IMR-90 (cell line): ENCODE measurements around the gene TTC28. TPM values are rescaled to one million over a fixed set of nuclear protein-coding genes. Genes with fewer than 3 reads are reported as not detected.

Source experiments
- ATAC-seq: fragments of 200-7000 bp; cut with Tn5 transposase; 2 replicates; pipeline ENCODE4 v1.9.1; 2020; ENCODE audit warnings: low read depth, mild to moderate bottlenecking, moderate library complexity
- BruUV-seq: library from RNA; stranded (reverse); fragments of 400-500 nt; replicated peaks from 2 replicates; lab custom pipeline; 2021; lab: Mats Ljungman, UMichigan
- CTCF ChIA-PET: fragments of 300-600 bp; formaldehyde crosslinking; extraction: SDS; loops from one replicate; lab custom pipeline; 2021; ENCODE audit warnings: antibody characterized with exemption; lab: Yijun Ruan, JAX
- POLR2A ChIA-PET: fragments of 300-600 bp; sonication (Branson Sonifier 250); formaldehyde crosslinking; loops from one replicate; lab custom pipeline; 2022; ENCODE audit warnings: antibody characterized with exemption; ENCODE audit not compliant: unreplicated experiment; lab: Charles Lee
- DNase-seq: peaks from one replicate; pipeline ENCODE4 v3.0.0; 2013
- H2AFZ ChIP-seq: replicated peaks from 2 replicates; pipeline ENCODE3; 2013; ENCODE audit warnings: low read length, mild to moderate bottlenecking; ENCODE audit not compliant: poor library complexity
- H2AK5ac ChIP-seq: 2 replicates; pipeline ENCODE4 v1.6.1; 2013; ENCODE audit warnings: low read depth, low read length, inconsistent platforms
- H2AK9ac ChIP-seq: replicated peaks from 2 replicates; pipeline ENCODE3; 2013; ENCODE audit warnings: mild to moderate bottlenecking, low read depth, low read length, moderate library complexity; ENCODE audit not compliant: poor library complexity
- H2BK120ac ChIP-seq: 2 replicates; pipeline ENCODE4 v1.6.1; 2013; ENCODE audit warnings: low read depth, low read length, inconsistent platforms
- H2BK15ac ChIP-seq: 3 replicates; pipeline ENCODE4 v1.6.1; 2013; ENCODE audit warnings: low read depth, low read length, inconsistent platforms
- H2BK20ac ChIP-seq: 2 replicates; pipeline ENCODE4 v1.6.1; 2013; ENCODE audit warnings: low read depth, mild to moderate bottlenecking, inconsistent platforms, low read length, moderate library complexity
- H2BK5ac ChIP-seq: 2 replicates; pipeline ENCODE4 v1.6.1; 2013; ENCODE audit warnings: mild to moderate bottlenecking, low read depth, low read length, inconsistent platforms; ENCODE audit not compliant: poor library complexity, severe bottlenecking
- H3K14ac ChIP-seq: replicated peaks from 2 replicates; pipeline ENCODE4 v1.6.1; 2013; ENCODE audit warnings: low read depth, low read length, inconsistent platforms
- H3K18ac ChIP-seq: 2 replicates; pipeline ENCODE4 v1.6.1; 2013; ENCODE audit warnings: low read depth, low read length, control low read depth
- H3K23ac ChIP-seq: 2 replicates; pipeline ENCODE4 v1.6.1; 2013; ENCODE audit warnings: low read depth, low read length, inconsistent platforms
- H3K27ac ChIP-seq: 2 replicates; pipeline ENCODE4 v1.5.1; 2013; ENCODE audit warnings: mild to moderate bottlenecking, control low read depth, low read length; ENCODE audit not compliant: insufficient read depth
- H3K27me3 ChIP-seq: 2 replicates; pipeline ENCODE4 v1.6.1; 2013; ENCODE audit warnings: low read length; ENCODE audit not compliant: control insufficient read depth, insufficient read depth
- H3K36me3 ChIP-seq: 2 replicates; pipeline ENCODE4 v1.6.1; 2013; ENCODE audit warnings: low read length, mixed read lengths; ENCODE audit not compliant: control insufficient read depth, insufficient read depth
- H3K4ac ChIP-seq: 2 replicates; pipeline ENCODE4 v1.6.1; 2013; ENCODE audit warnings: low read depth, low read length, inconsistent platforms
- H3K4me1 ChIP-seq: 2 replicates; pipeline ENCODE4 v1.6.1; 2013; ENCODE audit warnings: low read length, mixed read lengths; ENCODE audit not compliant: control insufficient read depth, insufficient read depth
- H3K4me2 ChIP-seq: 2 replicates; pipeline ENCODE4 v1.6.1; 2013; ENCODE audit warnings: low read depth, mild to moderate bottlenecking, control low read depth, low read length, moderate library complexity
- H3K4me3 ChIP-seq: 2 replicates; pipeline ENCODE4 v1.5.1; 2013; ENCODE audit warnings: low read depth, mild to moderate bottlenecking, control low read depth, low read length, moderate library complexity; ENCODE audit not compliant: insufficient read depth
- H3K56ac ChIP-seq: 2 replicates; pipeline ENCODE4 v1.6.1; 2013; ENCODE audit warnings: low read length, inconsistent platforms; ENCODE audit not compliant: insufficient read depth; ENCODE audit errors: extremely low read depth
- H3K79me1 ChIP-seq, 2 experiments: 2 replicates each; pipeline ENCODE4 v1.6.1; 2013; ENCODE audit warnings: low read length in 2 of 2, inconsistent platforms in 1 of 2, low read depth in 1 of 2
- H3K9ac ChIP-seq: 2 replicates; pipeline ENCODE4 v1.6.1; 2013; ENCODE audit warnings: low read depth, low read length, control low read depth
- H3K9me1 ChIP-seq: 2 replicates; pipeline ENCODE4 v1.6.1; 2013; ENCODE audit warnings: low read length, inconsistent platforms; ENCODE audit not compliant: insufficient read depth
- H3K9me3 ChIP-seq: 2 replicates; pipeline ENCODE4 v1.6.1; 2013; ENCODE audit warnings: low read length; ENCODE audit not compliant: control insufficient read depth, insufficient read depth
- H4K20me1 ChIP-seq: 2 replicates; pipeline ENCODE4 v1.6.1; 2013; ENCODE audit warnings: low read length, inconsistent platforms; ENCODE audit not compliant: insufficient read depth
- H4K5ac ChIP-seq: 2 replicates; pipeline ENCODE4 v1.6.1; 2013; ENCODE audit warnings: mild to moderate bottlenecking, low read depth, low read length, control low read depth
- H4K8ac ChIP-seq, 2 experiments: 2 replicates each; pipeline ENCODE4 v1.6.1; 2013; ENCODE audit warnings: low read depth in 2 of 2, low read length in 2 of 2, control low read depth in 1 of 2, inconsistent platforms in 1 of 2
- H4K91ac ChIP-seq: 2 replicates; pipeline ENCODE4 v1.6.1; 2013; ENCODE audit warnings: low read depth, low read length, inconsistent platforms; ENCODE audit not compliant: insufficient read depth
- BHLHE40 ChIP-seq: fragments of 150-350 bp; IDR thresholded peaks from 2 replicates; pipeline ENCODE4 v1.6.1; 2016; ENCODE audit warnings: mild to moderate bottlenecking, low read depth, low read length
- CEBPB ChIP-seq: IDR thresholded peaks from 2 replicates; pipeline ENCODE4 v1.6.1; 2012; ENCODE audit warnings: low read depth, low read length, improper control_type of control experiment
- CHD1 ChIP-seq: IDR thresholded peaks from 2 replicates; pipeline ENCODE4 v1.6.1; 2012; ENCODE audit warnings: low read depth, low read length, improper control_type of control experiment
- FOS ChIP-seq: fragments of 150-350 bp; IDR thresholded peaks from 2 replicates; pipeline ENCODE4 v1.6.1; 2016; ENCODE audit warnings: low read depth, low read length
- MAFK ChIP-seq: IDR thresholded peaks from 2 replicates; pipeline ENCODE4 v1.6.1; 2012; ENCODE audit warnings: low read depth, low read length, improper control_type of control experiment
- MAZ ChIP-seq: IDR thresholded peaks from 2 replicates; pipeline ENCODE4 v1.6.1; 2012; ENCODE audit warnings: low read depth, mild to moderate bottlenecking, low read length, improper control_type of control experiment, moderate library complexity, borderline replicate concordance
- MXI1 ChIP-seq: IDR thresholded peaks from 2 replicates; pipeline ENCODE4 v1.6.1; 2012; ENCODE audit warnings: low read depth, mild to moderate bottlenecking, low read length, moderate library complexity, borderline replicate concordance
- NFE2L2 ChIP-seq: fragments of 150-350 bp; IDR thresholded peaks from 2 replicates; pipeline ENCODE4 v1.6.1; 2016; ENCODE audit warnings: low read depth, mild to moderate bottlenecking, low read length
- POLR2A ChIP-seq: IDR thresholded peaks from 2 replicates; pipeline ENCODE4 v1.6.1; 2012; ENCODE audit warnings: mild to moderate bottlenecking, low read depth, low read length
- RAD21 ChIP-seq: IDR thresholded peaks from 2 replicates; pipeline ENCODE4 v1.6.1; 2012; ENCODE audit warnings: low read length, improper control_type of control experiment
- SMC3 ChIP-seq: fragments of 150-350 bp; IDR thresholded peaks from 2 replicates; pipeline ENCODE4 v1.6.1; 2016; ENCODE audit warnings: low read depth, mild to moderate bottlenecking, antibody characterized with exemption, low read length, moderate library complexity
- WGBS, 2 experiments: methylation state at CpG; one replicate each; pipeline versions ENCODE4 v1.1.5 to v1.1.7; 2013; ENCODE audit warnings: missing lambda C conversion rate in 2 of 2; ENCODE audit not compliant: insufficient read length in 1 of 2; ENCODE audit errors: extremely low coverage in 2 of 2; 5-methylcytosine and 5-hydroxymethylcytosine counted together
- dilution Hi-C: fragments of 300-500 bp; cut with HindIII; formaldehyde crosslinking; loops from one replicate; pipeline ENCODE4 v1.14.3; 2018; ENCODE audit warnings: low sequenced_read_pairs; ENCODE audit not compliant: unreplicated experiment
- in situ Hi-C: fragments of 300-500 bp; cut with MboI; formaldehyde crosslinking; loops from 3 replicates; pipeline ENCODE4 v1.14.3; 2019; ENCODE audit warnings: low sequenced_read_pairs, inconsistent platforms, mixed read lengths
- intact Hi-C: fragments of 100-400 bp; cut with micrococcal nuclease; formaldehyde crosslinking; loops from 2 replicates; pipeline ENCODE4 v1.10.0; 2022
- polyA plus RNA-seq, 3 experiments: library from polyadenylated mRNA; depleted of rRNA; stranded (reverse); fragments of >200 nt; gene quantifications; 2 replicates each; pipeline ENCODE4 v1.2.3, GENCODE V29; 2012; ENCODE audit warnings: low replicate concordance in 1 of 3
- total RNA-seq: library from RNA; depleted of rRNA; stranded (reverse); fragments of >200 nt; gene quantifications from 2 replicates; pipeline ENCODE4 v1.2.3, GENCODE V29; 2012
- TF ChIP-seq, protein P1 (sequence below): conservative IDR thresholded peaks from 2 replicates; pipeline ENCODE4 v1.5.1; 2012; ENCODE audit warnings: mild to moderate bottlenecking, low read depth, low read length, improper control_type of control experiment
- TF ChIP-seq, protein P2 (sequence below): fragments of 150-350 bp; IDR thresholded peaks from 2 replicates; pipeline ENCODE4 v1.6.1; 2017; ENCODE audit warnings: mild to moderate bottlenecking, antibody characterized with exemption, low read length, low read depth
- TF ChIP-seq, protein P3 (sequence below): fragments of 150-350 bp; IDR thresholded peaks from 2 replicates; pipeline ENCODE4 v1.6.1; 2016; ENCODE audit warnings: low read depth, mild to moderate bottlenecking, low read length, moderate library complexity, borderline replicate concordance

The TTC28 gene
- total and polyA plus RNA-seq, 2 of the 4 experiments (the other 2 are of a cell fraction): 5.6 to 13.3 TPM

DNA sequence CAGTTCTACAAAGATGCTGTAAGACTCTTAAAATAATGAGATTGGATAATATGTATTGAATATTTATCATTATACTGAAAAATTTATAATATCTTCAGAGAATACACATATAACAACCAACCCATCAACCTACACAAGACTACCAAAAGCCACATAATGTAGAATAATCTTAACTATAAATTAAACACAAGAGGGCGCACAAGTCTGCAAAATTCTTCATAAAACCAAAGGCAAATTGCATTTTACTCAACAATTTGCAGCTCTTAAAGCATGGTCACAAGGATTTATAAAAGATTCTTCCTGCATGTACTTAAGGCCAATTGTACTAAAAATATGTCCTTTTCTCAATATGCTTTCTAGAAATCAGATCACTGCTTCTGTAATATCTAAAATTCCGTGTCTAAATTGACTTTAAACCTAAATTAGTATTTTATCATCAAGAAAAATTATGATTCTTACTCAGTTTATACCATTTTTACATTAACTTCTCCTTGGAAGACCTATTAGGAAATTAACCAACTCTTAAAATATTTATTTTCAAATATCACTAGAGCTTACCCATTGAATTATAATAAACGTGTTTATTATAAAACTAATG, 79.0 kb downstream of the TTC28 start:
- H4K5ac ChIP-seq: no peak overlapping the region

More for the DNA sequence above, 79.0 kb downstream of the TTC28 start:
- Histone ChIP-seq H3K27ac (no peak overlapping the region), H3K9me1 (no peaks in the 10 kb centered on the region), H3K4ac (no peak overlapping the region), H2AK5ac (no peak overlapping the region), H4K8ac (no peak overlapping the region), H2BK5ac (no peak overlapping the region), H3K4me3 (no peak overlapping the region), H2BK15ac (no peak overlapping the region), H3K23ac (no peak overlapping the region), H3K4me2 (no peak overlapping the region), H3K79me1 (peaks cover 3 to 5% of the 10 kb centered on the region in 2 experiments; a peak in 3 of 4 replicates), H3K4me1 (peaks cover 6% of the 10 kb centered on the region; the same call in 1 of the 2 replicates), H3K36me3 (no peaks in the 10 kb centered on the region), H3K9ac (no peak overlapping the region), H3K14ac (no peak overlapping the region), H2BK20ac (no peak overlapping the region), H2AK9ac (no peak overlapping the region), H3K56ac (no peak overlapping the region), H2BK120ac (no peak overlapping the region), H3K9me3 (no peaks in the 10 kb centered on the region), H4K91ac (no peak overlapping the region), H2AFZ (no peak overlapping the region), H3K27me3 (no peaks in the 10 kb centered on the region), H3K18ac (no peak overlapping the region), H4K20me1 (no peaks in the 10 kb centered on the region; the same call in 1 of the 2 replicates)
- intact Hi-C loops (loop anchor here (1.0 to 10.0 kb wide), 5 partner anchors 194 to 644 kb away; no protein-coding TSS in a partner anchor), dilution Hi-C loops (no loop called here), in situ Hi-C loops (loop anchor here (5.0 to 25.0 kb wide), 3 partner anchors 227 to 637 kb away; no protein-coding TSS in a partner anchor)
- TF ChIP-seq CHD1: no peak
- TF ChIP-seq, protein P1, sequence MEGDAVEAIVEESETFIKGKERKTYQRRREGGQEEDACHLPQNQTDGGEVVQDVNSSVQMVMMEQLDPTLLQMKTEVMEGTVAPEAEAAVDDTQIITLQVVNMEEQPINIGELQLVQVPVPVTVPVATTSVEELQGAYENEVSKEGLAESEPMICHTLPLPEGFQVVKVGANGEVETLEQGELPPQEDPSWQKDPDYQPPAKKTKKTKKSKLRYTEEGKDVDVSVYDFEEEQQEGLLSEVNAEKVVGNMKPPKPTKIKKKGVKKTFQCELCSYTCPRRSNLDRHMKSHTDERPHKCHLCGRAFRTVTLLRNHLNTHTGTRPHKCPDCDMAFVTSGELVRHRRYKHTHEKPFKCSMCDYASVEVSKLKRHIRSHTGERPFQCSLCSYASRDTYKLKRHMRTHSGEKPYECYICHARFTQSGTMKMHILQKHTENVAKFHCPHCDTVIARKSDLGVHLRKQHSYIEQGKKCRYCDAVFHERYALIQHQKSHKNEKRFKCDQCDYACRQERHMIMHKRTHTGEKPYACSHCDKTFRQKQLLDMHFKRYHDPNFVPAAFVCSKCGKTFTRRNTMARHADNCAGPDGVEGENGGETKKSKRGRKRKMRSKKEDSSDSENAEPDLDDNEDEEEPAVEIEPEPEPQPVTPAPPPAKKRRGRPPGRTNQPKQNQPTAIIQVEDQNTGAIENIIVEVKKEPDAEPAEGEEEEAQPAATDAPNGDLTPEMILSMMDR: peak; percentile 65
- no peak for TF ChIP-seq FOS
- TF ChIP-seq POLR2A: no peak
- TF ChIP-seq BHLHE40: no peak
- TF ChIP-seq CEBPB: no peak
- TF ChIP-seq, protein P2, sequence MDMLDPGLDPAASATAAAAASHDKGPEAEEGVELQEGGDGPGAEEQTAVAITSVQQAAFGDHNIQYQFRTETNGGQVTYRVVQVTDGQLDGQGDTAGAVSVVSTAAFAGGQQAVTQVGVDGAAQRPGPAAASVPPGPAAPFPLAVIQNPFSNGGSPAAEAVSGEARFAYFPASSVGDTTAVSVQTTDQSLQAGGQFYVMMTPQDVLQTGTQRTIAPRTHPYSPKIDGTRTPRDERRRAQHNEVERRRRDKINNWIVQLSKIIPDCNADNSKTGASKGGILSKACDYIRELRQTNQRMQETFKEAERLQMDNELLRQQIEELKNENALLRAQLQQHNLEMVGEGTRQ: no peak
- no peak for TF ChIP-seq NFE2L2
- TF ChIP-seq, protein P3, sequence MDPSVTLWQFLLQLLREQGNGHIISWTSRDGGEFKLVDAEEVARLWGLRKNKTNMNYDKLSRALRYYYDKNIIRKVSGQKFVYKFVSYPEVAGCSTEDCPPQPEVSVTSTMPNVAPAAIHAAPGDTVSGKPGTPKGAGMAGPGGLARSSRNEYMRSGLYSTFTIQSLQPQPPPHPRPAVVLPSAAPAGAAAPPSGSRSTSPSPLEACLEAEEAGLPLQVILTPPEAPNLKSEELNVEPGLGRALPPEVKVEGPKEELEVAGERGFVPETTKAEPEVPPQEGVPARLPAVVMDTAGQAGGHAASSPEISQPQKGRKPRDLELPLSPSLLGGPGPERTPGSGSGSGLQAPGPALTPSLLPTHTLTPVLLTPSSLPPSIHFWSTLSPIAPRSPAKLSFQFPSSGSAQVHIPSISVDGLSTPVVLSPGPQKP: no peak
- TF ChIP-seq MXI1: no peak
- peak; percentile 87 for TF ChIP-seq SMC3
- no peak for TF ChIP-seq MAFK
- peak; percentile 80 for TF ChIP-seq RAD21
- no peak for TF ChIP-seq MAZ
- ChIA-PET CTCF (interaction anchor here (0.6 to 3.1 kb wide), 8 partner anchors 16 to 440 kb away, joined by 3 to 23 read pairs (median 4); no protein-coding TSS in a partner anchor), POLR2A (interaction anchor here (0.6 kb wide), 1 partner anchor 582 kb away, joined by 3 read pairs; no protein-coding TSS in a partner anchor)
- ATAC-seq: peak; percentile 51; the same call in 1 of the 2 replicates
- BruUV-seq: no TSS peak
- no CpG with 5 or more reads among the region's 3 CpGs for WGBS, 2 experiments
- DNase-seq: peak; percentile 72
